T1000 (cell line): ENCODE results near the gene RCBTB2.

ENCODE experiments used
- DNase-seq: peaks from one replicate; lab custom pipeline; 2025; ENCODE audit warnings: mixed read lengths; lab: John Stamatoyannopoulos, UW

The RCBTB2 gene

DNA sequence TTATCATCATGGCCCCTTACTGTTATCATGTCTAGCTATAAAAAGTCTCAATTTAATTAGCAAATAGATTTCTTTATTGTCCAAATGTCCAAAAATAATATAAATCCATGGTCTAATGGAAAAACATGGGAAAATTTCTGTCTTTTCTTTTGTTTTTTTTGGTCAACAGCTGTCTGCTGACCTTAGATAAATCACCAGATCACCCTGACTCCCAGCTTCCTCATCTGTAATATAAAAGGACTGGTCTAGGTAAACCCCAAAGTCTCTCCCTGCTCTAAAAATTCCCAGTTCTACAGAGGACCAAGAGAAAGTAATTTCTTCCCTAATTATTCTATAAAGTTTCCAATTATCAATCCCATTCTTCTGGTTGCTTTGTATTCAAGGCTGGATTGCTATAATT is 30.7 kb upstream of the RCBTB2 start:
- DNase-seq = no peak

DNA sequence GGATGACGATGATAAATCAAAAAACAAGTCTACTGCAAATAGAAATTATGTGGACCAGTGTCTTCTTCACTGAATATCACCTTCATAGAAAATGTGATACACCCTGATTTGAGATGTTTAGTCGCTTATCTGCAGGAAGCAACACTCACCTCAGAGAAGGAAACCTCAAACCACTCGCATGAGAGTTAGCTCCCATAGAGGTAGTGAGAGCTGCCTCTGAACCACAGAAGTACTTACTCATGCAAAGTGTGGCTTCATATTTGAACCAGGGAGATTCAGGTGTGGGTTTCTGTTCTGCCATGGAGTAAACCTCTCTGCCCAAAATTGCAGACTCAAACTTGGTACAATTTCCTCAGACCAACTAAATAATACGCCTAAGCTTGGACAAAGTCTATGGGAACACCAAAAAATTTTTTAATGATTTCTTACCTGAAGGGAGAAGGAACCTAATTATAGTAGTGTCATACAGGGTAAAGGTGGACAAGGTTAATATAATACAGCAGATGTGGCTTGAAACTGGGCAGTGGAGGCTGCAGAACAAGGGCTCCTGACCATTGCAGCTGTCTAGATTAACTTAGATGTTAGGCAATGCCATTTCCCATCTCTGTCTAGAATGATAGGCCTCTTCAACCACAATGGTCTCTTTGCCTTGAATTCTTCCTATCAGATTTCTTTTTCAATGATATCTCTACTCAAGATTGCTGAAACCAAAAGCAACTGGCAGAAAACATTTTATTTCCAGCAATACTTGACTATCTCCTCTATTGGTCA is 29.6 kb upstream of the RCBTB2 start:
- DNase-seq = no peak

DNA sequence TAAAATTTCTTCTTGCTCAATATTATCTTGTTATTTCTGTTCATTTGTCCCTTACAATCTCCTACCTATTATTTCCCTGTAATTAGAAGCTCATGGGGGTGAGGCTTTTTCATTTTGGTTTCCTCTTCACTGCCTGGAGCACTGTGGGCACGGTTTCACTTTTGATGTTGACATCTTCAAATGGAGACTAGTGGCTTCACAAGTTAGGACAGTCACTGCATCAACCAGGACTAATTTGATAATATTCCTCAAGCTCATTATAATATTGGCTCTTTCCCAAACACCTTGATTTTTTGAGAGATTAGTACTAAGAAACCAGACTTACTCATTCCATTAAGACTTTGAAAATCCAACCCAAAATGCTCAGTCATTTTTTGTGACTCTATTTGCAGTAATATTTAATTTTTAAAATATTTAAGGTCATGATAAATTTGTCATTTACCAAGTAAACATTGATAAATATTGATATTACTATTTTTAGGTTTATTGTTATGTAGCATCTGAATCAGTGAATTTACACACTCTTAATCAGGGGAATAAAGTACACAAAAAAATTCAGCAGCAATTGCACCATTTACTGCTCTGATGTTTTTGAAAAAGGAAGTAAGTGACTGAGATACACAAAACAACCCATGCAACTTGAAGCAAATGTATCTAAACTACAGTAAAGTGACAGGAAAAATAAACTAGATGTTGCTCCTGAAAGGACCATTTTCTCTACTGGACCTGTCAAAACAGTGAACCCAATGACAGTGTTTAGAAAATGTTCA is 28.8 kb upstream of the RCBTB2 start:
- no peak for DNase-seq

DNA sequence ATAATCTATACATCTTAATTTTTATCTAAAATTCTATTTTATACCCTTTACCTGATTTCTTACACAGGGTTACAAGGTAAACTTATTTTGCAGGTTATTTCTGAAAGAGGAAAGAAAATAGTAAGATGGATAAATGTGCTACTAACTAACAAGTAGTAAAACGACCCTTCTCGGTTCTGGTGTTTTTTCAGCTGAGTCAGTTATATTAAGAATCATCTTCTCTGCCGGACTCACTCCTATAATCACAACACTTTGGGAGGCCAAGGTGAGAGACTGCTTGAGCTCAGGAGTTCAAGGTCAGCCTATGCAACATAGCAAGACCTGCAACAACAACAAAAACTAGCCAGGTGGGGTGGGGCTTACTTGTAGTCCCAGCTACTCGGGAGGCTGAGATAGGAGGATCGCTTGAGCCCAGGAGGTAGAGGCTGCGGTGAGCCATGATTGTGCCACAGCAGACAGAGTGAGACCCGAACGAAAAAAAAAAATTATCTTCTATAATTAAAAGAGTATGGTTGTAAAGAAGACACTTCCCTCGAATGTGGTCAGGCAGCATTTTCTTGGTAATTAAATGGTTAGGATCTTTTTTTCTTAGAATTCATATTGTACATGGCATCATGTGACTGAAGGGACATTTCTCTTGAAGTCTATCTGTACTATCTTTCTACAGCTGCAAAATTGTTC is 27.9 kb upstream of the RCBTB2 start:
- DNase-seq = no peak

DNA sequence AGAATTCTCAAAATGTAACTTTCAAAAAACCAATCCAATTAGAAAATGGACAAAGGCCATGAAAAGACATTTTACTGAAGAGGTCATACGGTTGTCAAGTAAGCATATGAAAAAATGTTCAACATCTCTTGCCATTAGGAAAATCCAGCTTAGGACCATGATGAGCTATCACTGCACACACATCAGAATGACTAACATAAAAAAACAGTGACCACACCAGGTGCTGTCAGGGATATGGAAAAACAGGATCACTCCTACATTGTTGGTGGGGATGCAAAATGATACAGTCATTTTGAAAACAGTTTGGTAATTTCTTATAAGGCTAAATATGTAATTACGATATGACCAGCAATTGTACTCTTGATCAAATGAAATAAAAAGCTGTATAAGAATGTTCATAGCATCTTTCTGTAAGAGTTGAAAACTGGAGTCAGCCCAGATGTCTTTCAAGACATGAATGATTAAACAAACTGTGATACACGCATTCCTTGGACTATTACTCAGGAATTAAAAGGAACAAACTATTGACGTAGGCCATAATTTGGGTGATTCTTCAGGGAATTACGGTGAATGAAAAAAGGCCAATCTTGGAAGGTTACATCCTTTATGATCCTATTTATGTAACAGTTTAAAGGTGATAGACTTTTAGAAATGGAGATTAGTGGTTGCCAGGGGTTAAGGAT is 26.9 kb upstream of the RCBTB2 start:
- DNase-seq = no peak

DNA sequence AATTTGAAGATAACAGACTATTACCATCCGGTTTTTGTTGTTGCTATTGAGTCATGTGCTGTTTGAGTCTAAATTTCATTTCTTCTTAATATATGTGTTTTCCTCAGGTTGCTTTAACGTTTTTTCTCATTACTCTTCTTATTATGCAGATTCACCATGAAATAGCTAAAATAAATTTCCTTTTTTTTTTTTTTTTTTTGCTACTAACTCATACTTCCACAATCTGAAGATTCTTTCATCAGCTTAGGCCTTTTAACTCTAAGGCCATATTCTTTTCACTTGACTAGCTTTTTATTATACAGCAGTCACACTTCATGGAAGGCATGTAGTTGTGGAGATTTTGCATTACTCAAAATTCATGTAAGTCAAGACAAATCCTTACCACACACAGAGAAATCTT is 23.9 kb upstream of the RCBTB2 start:
- no peak for DNase-seq

DNA sequence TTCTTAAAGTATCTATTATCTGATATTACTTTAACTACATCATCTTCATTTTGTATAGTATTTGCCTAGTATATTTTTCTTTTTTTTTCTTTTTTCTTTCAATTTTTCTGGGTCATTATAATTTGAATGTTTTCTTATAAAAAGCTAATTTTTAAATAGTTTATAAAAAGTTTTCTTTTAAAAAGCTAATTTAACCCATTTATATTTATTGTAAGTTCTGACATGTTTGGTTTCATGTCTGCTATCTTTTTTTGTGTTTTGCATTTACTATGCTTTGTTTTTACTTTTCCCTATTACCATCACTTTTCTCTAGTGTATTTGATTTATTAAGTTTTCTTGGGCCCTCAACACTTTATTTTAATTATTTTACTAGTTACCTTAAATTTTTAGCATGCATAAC is 22.6 kb upstream of the RCBTB2 start:
- no peak for DNase-seq

DNA sequence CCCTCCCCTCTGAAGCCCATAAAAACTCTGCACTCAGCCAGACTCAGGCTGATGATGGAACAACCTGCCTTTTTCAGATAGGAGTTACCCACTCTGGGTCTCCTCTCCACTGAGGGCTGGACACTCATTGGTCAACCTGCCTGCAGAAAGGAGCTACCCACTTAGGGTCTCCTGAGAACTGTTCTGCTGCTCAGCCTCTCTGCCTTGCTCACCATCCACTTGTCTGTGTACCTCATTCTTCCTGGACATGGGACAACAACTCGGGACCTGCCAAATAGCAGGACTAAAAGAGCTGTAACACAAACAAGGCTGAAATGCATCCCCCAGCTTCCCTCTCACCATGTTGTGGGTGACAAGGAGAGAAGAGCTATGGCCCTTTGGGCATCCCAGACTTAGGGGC is 18.4 kb upstream of the RCBTB2 start:
- no peak for DNase-seq

DNA sequence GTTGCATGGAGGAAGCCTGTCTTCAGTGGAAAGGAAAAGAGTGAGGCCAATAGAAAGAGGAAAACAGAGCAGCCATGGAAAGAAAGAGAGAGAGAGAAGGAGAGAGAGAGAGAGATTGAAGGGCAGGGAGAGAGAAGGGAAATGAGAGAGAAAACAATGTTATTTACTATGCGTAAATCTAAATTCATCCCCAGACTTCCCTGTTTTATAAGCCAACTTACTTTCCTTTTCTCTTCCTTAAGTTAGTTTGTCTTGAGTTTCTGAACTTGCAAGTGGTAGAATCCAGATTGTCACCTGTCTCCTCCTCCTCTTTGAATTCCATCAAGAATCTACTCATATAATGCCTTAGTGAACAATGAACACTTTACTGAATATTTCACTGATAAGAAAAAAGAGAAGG is 16.8 kb upstream of the RCBTB2 start:
- DNase-seq = no peak

DNA sequence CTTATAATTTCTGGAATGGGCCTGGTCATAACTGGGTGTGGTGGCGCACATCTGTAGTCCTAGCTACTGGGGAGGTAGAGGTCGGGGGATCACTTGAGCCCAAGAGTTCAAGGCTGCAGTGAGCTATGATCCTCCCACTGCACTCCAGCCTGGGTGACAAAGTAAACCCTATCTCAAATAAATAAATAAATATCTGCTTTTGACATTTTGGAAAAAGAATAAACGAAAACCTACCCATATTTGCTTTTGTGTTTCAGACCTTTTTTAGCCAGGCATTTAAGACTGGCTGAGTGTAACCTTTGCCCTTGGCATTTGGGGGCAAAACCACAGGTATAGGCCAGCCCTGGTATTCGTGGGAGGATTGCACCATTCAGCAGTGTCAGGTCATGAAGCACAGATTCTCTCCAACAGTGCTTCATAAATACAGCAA is 14.8 kb upstream of the RCBTB2 start:
- no peak for DNase-seq

DNA sequence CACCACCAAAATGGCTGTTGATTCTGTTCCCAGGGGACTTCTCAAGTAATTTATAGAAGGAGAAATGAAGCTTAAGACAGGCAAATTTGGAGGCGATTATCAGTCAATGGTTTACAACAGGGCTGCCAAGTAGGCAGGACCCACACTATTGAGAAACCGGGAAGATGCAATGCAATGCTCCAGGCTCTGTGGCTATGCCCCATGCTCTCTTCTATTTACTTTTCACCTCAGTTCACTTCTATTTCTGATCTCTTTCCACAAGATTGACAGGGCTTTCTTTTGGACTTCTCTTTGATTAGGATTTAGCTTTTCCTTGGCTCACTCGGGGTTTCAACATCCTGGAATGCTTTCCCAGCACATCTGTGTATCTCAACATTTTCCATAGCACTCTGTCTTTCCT is 12.7 kb upstream of the RCBTB2 start:
- no peak for DNase-seq

DNA sequence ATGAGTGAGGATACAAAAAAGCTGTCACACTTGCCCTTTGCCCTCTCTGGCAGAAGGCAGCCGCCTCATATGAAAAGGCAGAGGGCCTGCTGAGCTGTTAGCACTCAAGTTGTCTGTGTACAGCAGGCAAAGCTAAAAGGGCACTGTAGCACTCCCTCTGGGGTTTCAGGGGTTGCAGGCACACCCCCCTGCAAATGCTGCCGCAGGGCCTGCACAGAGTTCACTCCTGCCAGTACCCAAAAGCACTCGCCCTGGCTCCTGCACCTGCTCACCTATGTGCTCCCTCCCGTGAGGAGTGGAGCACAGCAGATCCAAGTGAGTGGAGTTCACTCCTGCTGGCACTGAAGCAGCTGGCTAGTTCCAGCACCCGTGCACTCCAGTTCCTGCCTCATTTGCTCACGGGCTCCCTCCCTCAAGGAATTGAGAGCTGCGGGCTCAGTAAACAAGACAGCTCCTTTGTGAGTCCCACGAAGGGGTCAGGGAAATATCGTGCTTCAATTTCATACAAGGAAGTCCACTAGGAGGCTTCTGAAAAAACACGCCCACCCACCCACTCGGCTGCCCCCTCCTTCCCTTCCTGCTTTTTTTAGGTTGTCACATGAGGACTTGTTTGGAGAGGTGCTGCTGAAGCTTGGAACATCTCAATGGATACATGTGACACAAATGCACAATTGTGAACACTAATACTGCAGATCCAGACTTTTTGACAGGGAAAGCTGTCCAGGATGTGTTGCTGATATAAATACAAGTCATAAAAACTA is 9.9 kb upstream of the RCBTB2 start:
- DNase-seq = no peak

DNA sequence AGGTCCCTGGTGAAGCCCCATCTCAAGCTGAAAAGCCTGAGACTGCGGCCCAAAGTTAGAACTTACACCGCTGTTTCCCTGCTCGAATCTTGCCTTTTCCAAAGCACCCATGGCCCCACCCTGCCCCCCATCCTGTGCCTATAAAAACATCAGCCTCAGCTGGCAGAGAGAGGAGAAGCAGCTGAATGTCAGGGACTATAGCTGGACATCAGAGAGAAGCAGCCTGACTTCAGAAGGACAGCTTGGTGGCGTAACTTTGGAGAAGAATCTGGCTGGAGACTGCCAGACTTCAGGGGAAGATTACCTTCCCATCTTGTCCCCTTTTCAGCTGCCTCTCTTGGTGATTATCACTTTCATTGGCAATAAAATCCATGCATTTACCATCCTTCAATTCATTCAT is 9.3 kb upstream of the RCBTB2 start:
- DNase-seq = no peak

DNA sequence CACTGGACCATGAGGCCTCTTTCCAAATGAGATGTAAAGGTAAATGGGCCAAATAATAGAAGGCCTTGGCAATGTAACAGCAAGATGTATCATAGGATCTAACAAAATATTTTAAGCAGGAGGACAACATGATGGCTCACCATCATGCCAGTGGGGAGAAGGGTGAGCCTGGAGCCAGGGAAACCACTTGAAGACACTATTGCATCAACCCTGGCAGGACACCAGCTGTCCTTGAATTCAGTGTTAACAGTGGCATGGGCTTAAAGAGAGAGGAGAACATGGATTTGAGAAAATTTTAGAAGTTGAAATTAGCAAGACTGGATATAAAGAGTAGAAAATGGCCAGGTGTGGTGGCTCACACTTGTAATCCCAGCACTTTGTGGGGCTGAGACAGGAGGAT is 6.7 kb upstream of the RCBTB2 start:
- DNase-seq = no peak

DNA sequence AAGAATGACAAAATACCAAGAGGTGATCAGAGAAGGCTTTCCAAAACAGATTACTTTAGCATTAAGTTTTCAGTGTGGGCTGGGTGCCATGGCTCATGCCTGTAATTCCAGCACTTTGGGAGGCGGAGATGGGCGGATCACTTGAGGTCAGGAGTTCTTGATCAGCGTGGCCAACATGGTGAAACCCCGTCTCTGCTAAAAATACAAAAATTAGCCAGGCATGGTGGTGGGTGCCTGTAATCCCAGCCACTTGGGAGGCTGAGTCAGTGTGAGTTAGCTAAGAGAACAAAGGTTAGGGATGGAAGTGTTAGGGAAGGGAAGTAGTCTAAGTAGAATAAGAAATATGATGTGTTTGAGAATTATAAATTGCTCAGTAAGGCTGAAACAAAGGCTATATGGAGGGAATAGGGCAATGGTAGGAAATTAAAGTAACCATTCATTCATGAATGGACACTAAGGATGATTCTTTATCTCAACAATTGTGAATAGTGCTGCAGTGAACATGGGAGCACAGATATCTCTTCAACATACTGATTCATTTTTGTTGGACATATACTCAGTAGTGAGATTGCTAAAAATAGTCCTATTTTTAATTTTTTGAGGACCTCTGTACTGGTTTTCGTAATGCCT is 3.9 kb upstream of the RCBTB2 start:
- no peak for DNase-seq

DNA sequence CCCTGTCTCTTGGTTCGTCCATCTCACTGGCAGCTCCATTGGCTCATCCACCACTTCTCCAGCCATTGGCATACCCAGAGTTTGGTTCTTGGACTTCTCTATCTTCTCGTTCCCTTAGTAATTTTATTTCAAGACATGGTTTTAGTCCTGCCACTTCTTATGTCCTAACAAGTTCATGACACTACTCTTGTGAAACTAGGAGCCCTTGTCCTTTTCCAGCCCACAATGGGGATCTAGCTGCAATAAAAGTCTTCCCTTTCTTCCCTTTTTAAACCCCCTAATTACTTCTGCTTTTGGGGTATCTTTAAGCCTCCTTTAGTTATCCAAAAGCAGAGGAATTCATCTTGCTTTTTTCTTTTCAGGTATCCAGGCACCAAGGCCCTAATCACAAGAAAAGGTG is 2.9 kb upstream of the RCBTB2 start:
- DNase-seq = no peak

DNA sequence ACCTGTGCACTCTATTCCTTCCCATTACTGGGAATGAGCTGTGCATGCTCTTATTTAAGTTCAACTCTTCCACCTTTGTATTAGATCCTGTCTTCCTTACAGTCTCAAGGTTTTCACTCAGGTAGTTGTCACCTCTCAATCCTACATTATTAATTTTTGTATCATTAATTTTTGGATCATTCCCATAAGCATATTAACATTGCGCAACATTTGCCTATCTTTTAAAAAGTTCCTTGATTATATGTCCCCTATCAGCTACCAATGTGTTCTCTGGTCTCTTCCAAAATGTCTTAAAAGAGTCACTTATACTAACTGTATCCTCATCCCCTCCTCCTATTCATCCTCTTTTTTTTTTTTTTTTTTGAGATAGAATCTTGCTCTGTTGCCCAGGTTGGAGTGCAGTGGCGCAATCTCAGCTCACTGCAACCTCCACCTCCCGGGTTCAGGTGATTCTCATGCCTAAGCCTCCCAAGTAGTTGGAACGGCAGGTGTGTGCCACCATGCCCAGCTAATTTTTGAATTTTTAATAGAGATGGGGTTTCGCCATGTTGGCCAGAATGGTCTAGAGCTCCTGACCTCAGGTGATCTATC is 2.1 kb upstream of the RCBTB2 start:
- no peak for DNase-seq

DNA sequence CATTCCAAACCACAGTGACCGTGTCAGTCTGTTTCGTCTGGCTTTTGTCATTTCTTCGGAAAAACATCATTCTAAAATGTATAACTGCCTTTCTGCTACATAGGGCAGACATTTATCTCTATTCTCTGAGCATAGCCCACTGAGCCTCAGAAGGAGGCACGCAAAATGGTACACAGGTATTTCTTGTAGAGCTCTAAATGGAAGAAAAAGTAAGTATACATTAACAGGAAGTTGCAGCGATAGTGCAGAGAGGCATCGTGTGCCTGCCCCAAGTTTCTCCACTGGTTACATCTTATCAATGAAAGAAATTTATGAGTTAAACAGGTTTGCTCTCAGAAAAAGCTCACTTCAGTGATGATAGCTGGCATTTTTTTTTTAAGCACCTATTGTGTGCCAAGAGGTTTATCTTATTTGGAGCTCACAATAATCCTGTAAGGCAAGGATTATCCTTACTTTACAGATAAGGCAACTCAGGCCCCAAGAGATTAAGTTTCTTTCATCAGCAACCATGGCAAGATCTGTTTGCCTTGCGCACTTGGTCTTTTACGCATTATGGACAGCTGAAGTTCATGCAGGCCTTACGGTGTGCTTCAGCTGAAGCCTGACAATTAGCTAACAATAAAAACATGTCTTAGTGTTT is 1.2 kb upstream of the RCBTB2 start:
- no peak for DNase-seq

DNA sequence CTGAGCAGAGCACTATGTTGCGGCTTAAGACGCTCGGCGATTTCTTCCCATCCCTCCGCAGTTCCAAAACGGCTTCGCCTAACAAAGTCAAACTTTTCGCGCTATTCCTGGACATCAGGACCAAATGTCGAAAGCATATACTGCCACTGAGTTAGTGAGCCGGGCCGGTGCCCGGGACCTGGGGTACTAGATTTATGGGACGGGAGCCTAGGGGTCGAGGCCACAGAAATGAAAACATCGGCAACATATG is 699 bp downstream of the RCBTB2 start:
- DNase-seq = no peak

DNA sequence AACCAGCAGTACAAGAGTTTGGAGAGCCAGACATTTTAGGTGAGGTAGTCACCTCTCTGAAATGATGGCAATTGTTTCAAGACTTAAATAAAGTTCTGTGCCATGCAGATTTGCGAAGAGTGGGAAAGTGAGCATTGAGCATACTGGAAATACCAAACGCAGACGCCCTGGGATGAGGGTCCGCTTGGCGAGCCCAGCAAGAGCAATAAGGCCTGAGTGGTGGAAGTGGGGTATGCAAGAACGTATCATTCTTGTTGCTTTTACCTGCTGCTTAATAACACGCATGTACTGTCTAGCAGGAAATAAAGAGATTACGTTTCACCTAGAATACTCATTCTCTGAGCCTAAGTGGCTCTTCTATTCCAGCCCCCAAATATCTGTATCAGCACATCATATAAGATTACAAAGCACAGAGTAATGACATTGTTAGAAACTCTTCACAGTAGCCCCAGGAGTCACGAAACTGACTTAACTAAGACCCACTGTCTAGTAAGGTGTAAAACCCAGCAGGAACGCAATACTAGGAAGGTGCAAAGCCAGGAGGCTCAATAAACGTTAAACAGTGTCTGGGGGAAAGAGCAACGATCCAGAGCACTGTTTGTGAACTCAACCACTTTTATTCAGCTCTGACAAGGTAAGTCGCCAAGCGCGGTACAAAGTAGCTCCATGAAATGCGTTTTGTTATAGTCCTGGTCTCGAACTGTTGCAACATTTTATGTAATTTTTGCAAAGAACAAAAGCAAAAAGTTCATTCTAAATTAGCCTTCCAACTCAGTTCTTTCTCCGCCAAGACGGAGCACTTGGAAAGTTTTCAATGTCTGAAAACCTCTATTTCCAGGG is 1.2 kb downstream of the RCBTB2 start:
- no peak for DNase-seq
